ENCODE results near the gene PFDN1. TPM values are rescaled to one million over a fixed set of nuclear protein-coding genes. Genes with fewer than 3 reads are reported as not detected.

PFDN1 gene
- total RNA-seq, 1 experiment from 2014 or later, result 49.8 TPM

- Histone ChIP-seq H2AFZ (ENCODE audit: low read length) (no peak overlapping the region), H3K4me3 (ENCODE audit: low read length) (no peak overlapping the region), H3K9ac (ENCODE audit: low read length) (no peak overlapping the region), H3K9me3 (ENCODE audit: low read length) (no peaks in the 10 kb centered on the region), H3K79me2 (ENCODE audit: low read length) (peaks cover 82% of the 10 kb centered on the region), H3K4me2 (ENCODE audit: low read depth, low read length, poor library complexity, severe bottlenecking) (no peak overlapping the region), H3K36me3 (ENCODE audit: insufficient read depth, low read length) (peaks cover 4% of the 10 kb centered on the region; the same call in 1 of the 2 replicates), H4K20me1 (ENCODE audit: insufficient read depth, low read depth, low read length) (peaks cover 4% of the 10 kb centered on the region; the same call in 1 of the 2 replicates), H3K27ac (ENCODE audit: low read length) (no peak overlapping the region), H3K4me1 (ENCODE audit: low read length) (peaks cover 43% of the 10 kb centered on the region), H3K27me3 (ENCODE audit: low read length) (no peaks in the 10 kb centered on the region), H3K9me2 (replicated peaks; ENCODE audit: insufficient read depth, low read length) (no peaks in the 10 kb centered on the region)
- no peak for DNase-seq
Observed at GRCh38 chr5:140298183-140298601, 4.7 kb downstream of the PFDN1 start.

DNA sequence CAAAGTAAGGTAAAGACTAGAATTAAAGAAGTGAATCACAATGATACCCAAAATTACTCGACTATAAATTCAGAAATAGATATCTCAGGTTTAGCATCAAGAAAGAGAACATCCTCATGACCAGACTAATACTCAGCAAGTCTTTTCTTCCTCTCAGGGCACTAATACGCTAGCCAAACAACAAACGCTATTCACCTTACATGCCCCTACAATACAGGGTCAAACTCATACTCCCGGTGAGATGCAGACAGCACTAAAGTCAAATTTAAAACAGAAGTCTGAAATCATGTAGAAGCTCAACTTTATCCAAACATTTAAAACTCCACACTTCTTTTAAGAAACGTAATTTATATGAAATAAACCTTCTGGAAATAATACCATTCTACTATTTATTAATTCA is 5.6 kb downstream of the PFDN1 start:
- no peaks in the 10 kb centered on the region for H3K9me3 ChIP-seq (ENCODE audit: low read length)
- H3K27ac ChIP-seq (ENCODE audit: low read length), result no peak overlapping the region
- peaks cover 85% of the 10 kb centered on the region for H3K79me2 ChIP-seq (ENCODE audit: low read length)
- no peaks in the 10 kb centered on the region for H3K27me3 ChIP-seq (ENCODE audit: low read length)
- peaks cover 4% of the 10 kb centered on the region; the same call in 1 of the 2 replicates for H3K36me3 ChIP-seq (ENCODE audit: insufficient read depth, low read length)
- H3K9ac ChIP-seq (ENCODE audit: low read length), result no peak overlapping the region
- peaks cover 4% of the 10 kb centered on the region; the same call in 1 of the 2 replicates for H4K20me1 ChIP-seq (ENCODE audit: insufficient read depth, low read depth, low read length)
- no peak overlapping the region for H3K4me2 ChIP-seq (ENCODE audit: low read depth, low read length, poor library complexity, severe bottlenecking)
- H3K9me2 ChIP-seq (replicated peaks; ENCODE audit: insufficient read depth, low read length), result no peaks in the 10 kb centered on the region
- H3K4me1 ChIP-seq (ENCODE audit: low read length), result peaks cover 49% of the 10 kb centered on the region
- H3K4me3 ChIP-seq (ENCODE audit: low read length), result no peak overlapping the region
- no peak overlapping the region for H2AFZ ChIP-seq (ENCODE audit: low read length)
- DNase-seq, result no peak

- Histone ChIP-seq H3K9me2 (replicated peaks; ENCODE audit: insufficient read depth, low read length) (no peaks in the 10 kb centered on the region), H2AFZ (ENCODE audit: low read length) (no peak overlapping the region), H3K4me2 (ENCODE audit: low read depth, low read length, poor library complexity, severe bottlenecking) (no peak overlapping the region), H4K20me1 (ENCODE audit: insufficient read depth, low read depth, low read length) (peaks cover 4% of the 10 kb centered on the region; the same call in 1 of the 2 replicates), H3K9me3 (ENCODE audit: low read length) (no peaks in the 10 kb centered on the region), H3K27me3 (ENCODE audit: low read length) (no peaks in the 10 kb centered on the region), H3K36me3 (ENCODE audit: insufficient read depth, low read length) (peaks cover 4% of the 10 kb centered on the region; the same call in 1 of the 2 replicates), H3K79me2 (ENCODE audit: low read length) (peaks cover 85% of the 10 kb centered on the region), H3K4me3 (ENCODE audit: low read length) (no peak overlapping the region), H3K9ac (ENCODE audit: low read length) (no peak overlapping the region), H3K27ac (ENCODE audit: low read length) (no peak overlapping the region), H3K4me1 (ENCODE audit: low read length) (peaks cover 40% of the 10 kb centered on the region)
- DNase-seq, result no peak
Observed at GRCh38 chr5:140296289-140296688, 6.6 kb downstream of the PFDN1 start.

GRCh38 chr5:140295414-140295813 is 7.5 kb downstream of the PFDN1 start:
- H3K36me3 ChIP-seq (ENCODE audit: insufficient read depth, low read length), result peaks cover 1% of the 10 kb centered on the region; the same call in 1 of the 2 replicates
- H3K4me2 ChIP-seq (ENCODE audit: low read depth, low read length, poor library complexity, severe bottlenecking), result peak overlapping the region; percentile 36
- H3K79me2 ChIP-seq (ENCODE audit: low read length), result peaks cover 85% of the 10 kb centered on the region
- no peak overlapping the region for H3K27ac ChIP-seq (ENCODE audit: low read length)
- no peaks in the 10 kb centered on the region for H3K9me2 ChIP-seq (replicated peaks; ENCODE audit: insufficient read depth, low read length)
- H3K9me3 ChIP-seq (ENCODE audit: low read length), result no peaks in the 10 kb centered on the region
- no peak overlapping the region for H2AFZ ChIP-seq (ENCODE audit: low read length)
- H3K27me3 ChIP-seq (ENCODE audit: low read length), result no peaks in the 10 kb centered on the region
- peaks cover 38% of the 10 kb centered on the region for H3K4me1 ChIP-seq (ENCODE audit: low read length)
- H4K20me1 ChIP-seq (ENCODE audit: insufficient read depth, low read depth, low read length), result peaks cover 4% of the 10 kb centered on the region; the same call in 1 of the 2 replicates
- DNase-seq, result peak; percentile 71
- no peak overlapping the region for H3K9ac ChIP-seq (ENCODE audit: low read length)
- no peak overlapping the region for H3K4me3 ChIP-seq (ENCODE audit: low read length)

DNA sequence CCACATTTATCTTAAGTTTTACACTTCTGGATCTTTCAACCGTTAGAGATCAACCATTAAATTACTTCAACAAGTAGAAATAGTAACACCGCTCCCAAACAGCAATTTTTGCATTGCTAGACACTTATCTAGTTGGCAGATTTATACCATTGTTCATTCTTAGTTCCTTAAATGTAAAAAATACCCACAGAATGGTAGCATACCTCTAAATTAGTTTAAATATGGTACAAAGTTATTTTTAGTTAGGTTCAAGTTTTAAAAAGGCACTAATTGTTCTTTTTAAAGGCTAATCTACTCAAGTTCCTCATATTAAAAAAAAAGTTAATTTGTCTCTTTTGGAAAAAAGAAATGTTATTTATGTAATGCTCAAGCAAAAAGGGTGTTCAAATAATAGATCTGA is 8.1 kb downstream of the PFDN1 start:
- Histone ChIP-seq H3K27me3 (ENCODE audit: low read length) (no peaks in the 10 kb centered on the region), H3K4me1 (ENCODE audit: low read length) (peaks cover 38% of the 10 kb centered on the region), H3K27ac (ENCODE audit: low read length) (no peak overlapping the region), H4K20me1 (ENCODE audit: insufficient read depth, low read depth, low read length) (peaks cover 4% of the 10 kb centered on the region; the same call in 1 of the 2 replicates), H3K4me3 (ENCODE audit: low read length) (no peak overlapping the region), H3K9me2 (replicated peaks; ENCODE audit: insufficient read depth, low read length) (no peaks in the 10 kb centered on the region), H3K79me2 (ENCODE audit: low read length) (peaks cover 87% of the 10 kb centered on the region), H3K9ac (ENCODE audit: low read length) (no peak overlapping the region), H3K36me3 (ENCODE audit: insufficient read depth, low read length) (no peaks in the 10 kb centered on the region), H3K9me3 (ENCODE audit: low read length) (no peaks in the 10 kb centered on the region), H3K4me2 (ENCODE audit: low read depth, low read length, poor library complexity, severe bottlenecking) (peak overlapping the region; percentile 36), H2AFZ (ENCODE audit: low read length) (no peak overlapping the region)
- peak; percentile 51 for DNase-seq

- H3K27ac ChIP-seq (ENCODE audit: low read length), result no peak overlapping the region
- DNase-seq, result no peak
- H3K4me2 ChIP-seq (ENCODE audit: low read depth, low read length, poor library complexity, severe bottlenecking), result no peak overlapping the region
- no peaks in the 10 kb centered on the region for H3K27me3 ChIP-seq (ENCODE audit: low read length)
- H3K4me1 ChIP-seq (ENCODE audit: low read length), result peaks cover 38% of the 10 kb centered on the region
- no peak overlapping the region for H2AFZ ChIP-seq (ENCODE audit: low read length)
- H3K9me3 ChIP-seq (ENCODE audit: low read length), result no peaks in the 10 kb centered on the region
- H3K9ac ChIP-seq (ENCODE audit: low read length), result no peak overlapping the region
- H3K79me2 ChIP-seq (ENCODE audit: low read length), result peaks cover 97% of the 10 kb centered on the region
- H4K20me1 ChIP-seq (ENCODE audit: insufficient read depth, low read depth, low read length), result peaks cover 4% of the 10 kb centered on the region; the same call in 1 of the 2 replicates
- H3K36me3 ChIP-seq (ENCODE audit: insufficient read depth, low read length), result no peaks in the 10 kb centered on the region
- no peaks in the 10 kb centered on the region for H3K9me2 ChIP-seq (replicated peaks; ENCODE audit: insufficient read depth, low read length)
- H3K4me3 ChIP-seq (ENCODE audit: low read length), result no peak overlapping the region
Observed at GRCh38 chr5:140293849-140294100, 9.1 kb downstream of the PFDN1 start.

GRCh38 chr5:140293091-140293848 is 9.6 kb downstream of the PFDN1 start:
- Histone ChIP-seq H3K27ac (ENCODE audit: low read length) (no peak overlapping the region), H3K9me2 (replicated peaks; ENCODE audit: insufficient read depth, low read length) (no peaks in the 10 kb centered on the region), H3K4me3 (ENCODE audit: low read length) (no peak overlapping the region)

DNA sequence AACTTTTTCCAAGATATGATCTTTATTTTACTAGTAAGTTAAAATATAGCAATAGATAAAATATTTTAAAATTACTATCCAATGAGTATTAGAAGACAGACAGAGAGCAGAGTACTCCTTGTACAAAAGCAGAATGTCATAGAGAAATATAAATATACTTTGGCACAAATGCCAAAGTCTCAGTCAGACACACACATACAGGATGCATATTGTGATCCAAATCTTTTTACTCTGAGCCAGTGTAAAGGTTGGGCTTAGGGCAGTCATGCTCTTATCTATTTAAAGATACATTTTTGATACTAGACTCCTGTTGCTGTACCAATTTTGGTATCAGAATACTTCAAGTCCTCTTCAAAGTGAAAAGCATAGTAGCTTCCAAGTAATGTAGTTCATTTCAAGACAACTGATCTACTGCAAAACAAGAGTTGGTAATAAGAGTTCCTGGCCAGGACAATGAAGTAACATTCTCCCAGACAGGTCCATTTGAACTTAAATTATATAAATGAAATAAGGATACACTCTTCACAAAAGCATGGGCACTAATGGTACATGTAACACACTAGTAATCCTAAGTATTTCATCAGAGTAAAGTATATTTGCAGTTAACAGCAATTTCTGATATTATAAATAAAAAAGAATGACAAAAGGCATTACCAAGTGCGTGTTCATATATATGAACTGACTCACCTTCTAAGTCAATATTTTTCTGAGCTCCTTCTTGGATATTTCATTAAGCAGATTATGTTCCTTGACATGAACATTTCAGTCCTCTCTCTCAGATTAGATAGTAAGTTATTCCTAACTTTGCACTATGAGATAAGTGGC is 10.5 kb downstream of the PFDN1 start:
- Histone ChIP-seq H3K27me3 (ENCODE audit: low read length) (no peaks in the 10 kb centered on the region), H3K79me2 (ENCODE audit: low read length) (peaks cover 100% of the 10 kb centered on the region), H3K27ac (ENCODE audit: low read length) (no peak overlapping the region), H3K9me2 (replicated peaks; ENCODE audit: insufficient read depth, low read length) (no peaks in the 10 kb centered on the region), H3K4me2 (ENCODE audit: low read depth, low read length, poor library complexity, severe bottlenecking) (no peak overlapping the region), H4K20me1 (ENCODE audit: insufficient read depth, low read depth, low read length) (peaks cover 4% of the 10 kb centered on the region; the same call in 1 of the 2 replicates), H3K36me3 (ENCODE audit: insufficient read depth, low read length) (no peaks in the 10 kb centered on the region), H3K4me3 (ENCODE audit: low read length) (no peak overlapping the region), H3K9me3 (ENCODE audit: low read length) (no peaks in the 10 kb centered on the region), H3K9ac (ENCODE audit: low read length) (no peak overlapping the region), H2AFZ (ENCODE audit: low read length) (no peak overlapping the region), H3K4me1 (ENCODE audit: low read length) (peaks cover 44% of the 10 kb centered on the region)
- DNase-seq, result no peak

More at GRCh38 chr5:140293091-140293848, 9.6 kb downstream of the PFDN1 start:
- Histone ChIP-seq H3K9ac (ENCODE audit: low read length) (no peak overlapping the region), H3K4me1 (ENCODE audit: low read length) (peaks cover 38% of the 10 kb centered on the region), H3K79me2 (ENCODE audit: low read length) (peaks cover 98% of the 10 kb centered on the region), H3K27me3 (ENCODE audit: low read length) (no peaks in the 10 kb centered on the region), H3K9me3 (ENCODE audit: low read length) (no peaks in the 10 kb centered on the region), H3K4me2 (ENCODE audit: low read depth, low read length, poor library complexity, severe bottlenecking) (no peak overlapping the region), H4K20me1 (ENCODE audit: insufficient read depth, low read depth, low read length) (peaks cover 4% of the 10 kb centered on the region; the same call in 1 of the 2 replicates), H2AFZ (ENCODE audit: low read length) (no peak overlapping the region), H3K36me3 (ENCODE audit: insufficient read depth, low read length) (no peaks in the 10 kb centered on the region)
- no peak for DNase-seq

Measured in Karpas-422 (cell line).